GM15510 (cell line): Measurements from ENCODE around the gene GTF3C5.

Source experiments
- POLR2A ChIP-seq: IDR thresholded peaks from 3 replicates; pipeline ENCODE4 v1.6.1; 2011; ENCODE audit warnings: borderline replicate concordance; ENCODE audit not compliant: insufficient read length; ENCODE audit errors: extremely low read depth

GTF3C5 gene

DNA sequence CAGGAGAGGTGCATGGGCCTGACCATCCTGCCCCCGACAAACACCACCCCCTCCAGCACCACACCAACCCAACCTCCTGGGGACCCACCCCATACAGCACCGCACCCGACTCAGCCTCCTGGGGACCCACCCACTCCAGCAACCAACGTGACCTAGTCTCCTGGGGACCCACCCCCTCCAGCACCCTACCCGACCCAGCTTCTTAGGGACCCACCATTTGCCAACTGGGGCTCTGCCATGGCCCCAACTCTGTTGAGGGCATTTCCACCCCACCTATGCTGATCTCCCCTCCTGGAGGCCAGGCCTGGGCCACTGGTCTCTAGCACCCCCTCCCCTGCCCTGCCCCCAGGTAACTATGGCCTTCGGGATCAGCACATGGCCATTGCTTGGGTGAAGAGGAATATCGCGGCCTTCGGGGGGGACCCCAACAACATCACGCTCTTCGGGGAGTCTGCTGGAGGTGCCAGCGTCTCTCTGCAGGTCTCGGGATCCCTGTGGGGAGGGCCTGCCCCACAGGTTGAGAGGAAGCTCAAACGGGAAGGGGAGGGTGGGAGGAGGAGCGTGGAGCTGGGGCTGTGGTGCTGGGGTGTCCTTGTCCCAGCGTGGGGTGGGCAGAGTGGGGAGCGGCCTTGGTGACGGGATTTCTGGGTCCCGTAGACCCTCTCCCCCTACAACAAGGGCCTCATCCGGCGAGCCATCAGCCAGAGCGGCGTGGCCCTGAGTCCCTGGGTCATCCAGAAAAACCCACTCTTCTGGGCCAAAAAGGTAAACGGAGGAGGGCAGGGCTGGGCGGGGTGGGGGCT lies 35.6 kb downstream of the GTF3C5 start:
- TF ChIP-seq POLR2A = no peak

DNA sequence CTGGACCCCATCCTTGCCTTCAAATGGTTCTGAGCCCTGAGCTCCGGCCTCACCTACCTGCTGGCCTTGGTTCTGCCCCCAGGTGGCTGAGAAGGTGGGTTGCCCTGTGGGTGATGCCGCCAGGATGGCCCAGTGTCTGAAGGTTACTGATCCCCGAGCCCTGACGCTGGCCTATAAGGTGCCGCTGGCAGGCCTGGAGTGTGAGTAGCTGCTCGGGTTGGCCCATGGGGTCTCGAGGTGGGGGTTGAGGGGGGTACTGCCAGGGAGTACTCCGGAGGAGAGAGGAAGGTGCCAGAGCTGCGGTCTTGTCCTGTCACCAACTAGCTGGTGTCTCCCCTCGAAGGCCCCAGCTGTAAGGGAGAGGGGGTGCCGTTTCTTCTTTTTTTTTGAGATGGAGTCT lies 36.2 kb downstream of the GTF3C5 start:
- TF ChIP-seq POLR2A = no peak

DNA sequence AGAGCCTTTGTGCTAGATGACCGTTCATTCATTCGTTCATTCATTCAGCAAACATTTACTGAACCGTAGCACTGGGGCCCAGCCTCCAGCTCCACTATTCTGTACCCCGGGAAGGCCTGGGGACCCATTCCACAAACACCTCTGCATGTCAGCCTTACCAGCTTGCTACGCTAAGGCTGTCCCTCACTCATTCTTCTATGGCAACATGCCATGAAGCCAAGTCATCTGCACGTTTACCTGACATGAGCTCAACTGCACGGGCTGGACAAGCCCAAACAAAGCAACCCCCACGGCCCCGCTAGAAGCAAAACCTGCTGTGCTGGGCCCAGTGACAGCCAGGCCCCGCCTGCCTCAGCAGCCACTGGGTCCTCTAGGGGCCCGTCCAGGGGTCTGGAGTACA lies 37.0 kb downstream of the GTF3C5 start:
- TF ChIP-seq POLR2A = no peak

DNA sequence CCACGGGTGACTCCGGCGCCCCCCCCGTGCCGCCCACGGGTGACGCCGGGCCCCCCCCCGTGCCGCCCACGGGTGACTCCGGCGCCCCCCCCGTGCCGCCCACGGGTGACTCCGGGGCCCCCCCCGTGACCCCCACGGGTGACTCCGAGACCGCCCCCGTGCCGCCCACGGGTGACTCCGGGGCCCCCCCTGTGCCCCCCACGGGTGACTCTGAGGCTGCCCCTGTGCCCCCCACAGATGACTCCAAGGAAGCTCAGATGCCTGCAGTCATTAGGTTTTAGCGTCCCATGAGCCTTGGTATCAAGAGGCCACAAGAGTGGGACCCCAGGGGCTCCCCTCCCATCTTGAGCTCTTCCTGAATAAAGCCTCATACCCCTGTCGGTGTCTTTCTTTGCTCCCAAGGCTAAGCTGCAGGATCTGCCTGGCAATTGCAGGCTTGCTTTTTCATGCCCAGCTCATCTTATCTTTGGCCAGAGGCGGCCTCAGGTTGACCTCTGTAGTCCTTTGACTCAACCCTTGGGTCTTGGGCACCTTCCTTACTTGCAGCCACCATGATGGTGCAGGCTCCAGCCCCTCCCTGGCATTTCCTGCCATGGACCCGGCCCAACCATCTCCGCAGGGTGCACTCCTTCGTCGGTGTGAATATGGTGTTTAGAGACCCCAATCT lies 40.8 kb downstream of the GTF3C5 start:
- no peak for TF ChIP-seq POLR2A

DNA sequence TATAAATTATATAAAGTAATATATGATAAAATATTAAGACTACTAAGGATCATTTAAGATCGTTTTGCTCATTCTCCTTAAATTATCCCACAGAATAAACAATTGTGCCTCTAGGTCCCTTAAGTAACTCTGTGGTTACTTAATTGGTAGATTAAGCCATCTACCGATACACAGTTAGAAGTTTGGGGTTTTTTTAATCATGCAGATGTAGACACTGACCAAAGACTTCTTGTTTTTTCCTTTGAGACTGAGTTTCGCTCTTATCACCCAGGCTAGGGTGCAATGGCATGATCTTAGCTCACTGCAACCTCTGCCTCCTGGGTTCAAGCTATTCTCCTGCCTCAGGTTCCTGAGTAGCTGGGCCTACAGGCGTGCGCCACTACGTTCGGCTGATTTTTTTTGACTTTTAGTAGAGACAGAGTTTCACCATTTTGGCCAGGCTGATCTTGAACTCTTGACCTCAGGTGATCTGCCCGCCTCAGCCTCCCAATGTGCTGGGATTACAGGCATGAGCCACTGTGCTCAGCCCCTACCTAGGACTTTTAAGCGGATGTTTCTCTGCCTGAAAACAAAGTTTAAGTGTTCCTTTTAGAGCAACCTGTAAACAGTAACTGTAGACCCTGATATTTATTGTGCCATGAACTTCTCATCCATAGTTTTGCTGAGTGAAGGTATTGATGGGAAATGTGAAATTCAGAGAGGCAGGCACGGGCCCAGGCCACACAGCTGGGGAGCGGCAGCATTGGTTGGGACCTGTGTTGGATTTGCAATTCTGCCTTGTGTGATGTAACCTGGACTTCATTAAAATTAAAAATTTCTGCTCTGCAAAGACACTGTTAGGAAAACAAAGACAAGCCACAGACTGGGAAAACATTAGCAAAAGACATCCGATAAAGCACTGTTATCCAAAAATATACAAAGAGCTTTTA lies 42.6 kb downstream of the GTF3C5 start:
- TF ChIP-seq POLR2A = no peak

DNA sequence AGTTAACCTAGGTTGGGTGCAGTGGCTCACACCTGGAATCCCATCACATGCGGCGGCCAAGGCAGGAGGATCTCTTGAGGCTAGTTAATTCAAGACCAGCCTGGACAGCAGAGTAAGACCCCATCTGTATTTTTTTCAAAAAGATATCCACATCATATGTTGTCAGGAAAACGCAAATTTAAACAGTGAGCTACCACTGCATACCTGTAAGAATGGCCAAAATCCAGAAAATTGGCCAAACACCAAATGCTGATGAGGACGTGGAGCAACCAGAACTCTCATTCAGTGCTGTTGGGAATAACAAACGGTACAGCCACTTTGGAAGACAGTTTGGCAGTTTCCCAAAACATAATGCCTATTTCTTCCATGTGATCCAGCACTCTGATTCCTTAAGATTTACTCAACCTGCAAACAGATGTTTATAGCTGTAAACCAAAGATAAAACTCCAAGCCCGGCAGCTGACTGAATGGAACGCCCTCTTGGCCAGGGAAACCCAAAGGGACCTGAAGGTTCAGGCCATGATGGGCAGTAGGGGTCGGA lies 43.4 kb downstream of the GTF3C5 start:
- no peak for TF ChIP-seq POLR2A

DNA sequence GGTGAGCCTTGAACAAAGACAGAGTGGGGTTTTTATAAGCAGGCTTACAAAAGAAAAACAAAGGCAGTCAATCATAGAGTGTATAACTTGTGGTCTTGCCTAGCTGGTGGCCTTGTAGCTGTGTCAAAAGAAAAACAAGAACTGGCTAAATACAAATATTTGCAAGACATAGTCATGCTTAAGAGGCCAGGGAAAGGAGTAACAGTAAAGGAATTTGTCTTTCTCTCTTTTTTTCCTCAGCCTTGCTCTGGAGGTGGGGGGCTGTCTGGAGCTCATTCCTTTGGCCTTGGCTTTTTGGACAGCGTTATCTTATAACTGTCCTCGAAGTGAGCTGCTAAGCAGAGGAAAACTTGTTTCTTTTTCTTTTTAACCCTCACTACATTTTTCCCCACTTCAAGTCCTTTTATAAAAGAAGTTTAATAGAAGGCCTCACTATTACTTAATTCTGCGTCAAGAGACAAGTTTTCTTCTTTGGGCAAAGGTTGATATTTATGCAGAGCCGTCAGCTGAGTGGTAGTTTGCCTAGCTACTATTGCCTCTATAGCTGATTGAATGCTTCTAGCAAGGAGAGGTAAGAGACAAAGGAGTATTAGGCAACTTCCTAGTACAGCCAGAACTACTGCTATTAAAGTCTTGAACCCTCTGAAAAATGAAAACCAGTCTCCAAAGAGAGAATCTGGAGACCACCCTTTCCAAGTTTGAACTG lies 45.3 kb downstream of the GTF3C5 start:
- no peak for TF ChIP-seq POLR2A

DNA sequence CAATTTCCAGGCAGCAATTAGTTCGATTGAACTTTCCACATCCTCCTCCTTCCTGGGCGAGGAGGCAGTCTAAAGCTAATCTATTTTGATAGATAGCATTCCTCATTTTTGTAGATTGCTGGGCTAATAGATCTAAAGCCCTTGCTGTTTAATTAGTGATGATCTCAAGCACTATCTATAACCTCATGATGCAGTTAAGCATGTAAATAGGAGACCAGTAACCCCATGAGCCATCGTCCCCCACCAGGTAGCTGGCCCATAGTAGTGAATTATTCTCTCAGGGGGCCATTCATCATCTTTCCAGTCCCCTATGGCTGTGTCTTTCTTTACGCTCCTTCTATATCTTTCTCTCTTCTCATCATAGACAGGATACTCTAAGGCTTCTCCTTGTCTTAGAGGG lies 45.9 kb downstream of the GTF3C5 start:
- no peak for TF ChIP-seq POLR2A

DNA sequence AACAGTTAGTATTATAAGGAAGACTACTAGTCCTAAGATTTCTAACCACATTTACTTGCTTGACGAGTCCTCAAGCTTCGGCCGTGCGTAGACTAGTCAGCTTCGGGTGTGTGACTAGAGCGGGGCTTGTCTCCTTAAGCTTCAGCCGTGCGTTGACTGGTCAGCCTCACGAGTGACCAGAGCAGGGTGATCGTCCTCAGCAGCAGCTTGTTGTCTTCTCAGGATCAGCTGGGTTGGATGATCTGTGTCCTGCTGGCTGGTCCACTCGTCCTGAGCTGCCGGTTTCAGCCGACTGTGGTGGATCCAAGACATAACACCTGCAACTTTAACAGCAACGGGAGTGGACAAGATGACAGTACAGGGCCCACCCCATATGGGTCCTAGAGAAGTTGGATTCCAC lies 47.7 kb downstream of the GTF3C5 start:
- no peak for TF ChIP-seq POLR2A

DNA sequence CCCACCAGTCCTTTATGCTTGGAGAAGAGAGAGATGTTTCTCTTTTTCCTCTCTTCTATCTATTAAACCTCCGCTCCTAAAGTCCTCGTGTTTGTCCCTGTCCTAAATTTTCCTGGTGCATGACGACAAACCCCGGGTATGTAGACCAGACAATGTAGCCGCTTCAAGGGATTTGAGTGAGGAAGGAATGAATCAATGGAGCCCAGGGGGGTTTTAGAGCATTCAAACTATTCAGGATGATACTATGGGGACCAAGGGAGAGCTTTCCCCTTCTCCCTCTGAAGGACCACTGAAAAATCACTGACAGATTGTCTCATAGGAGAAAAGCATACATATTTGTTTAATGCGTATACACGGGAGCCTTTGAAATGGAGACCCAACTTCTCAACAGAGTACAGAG lies 49.4 kb downstream of the GTF3C5 start:
- TF ChIP-seq POLR2A = no peak

DNA sequence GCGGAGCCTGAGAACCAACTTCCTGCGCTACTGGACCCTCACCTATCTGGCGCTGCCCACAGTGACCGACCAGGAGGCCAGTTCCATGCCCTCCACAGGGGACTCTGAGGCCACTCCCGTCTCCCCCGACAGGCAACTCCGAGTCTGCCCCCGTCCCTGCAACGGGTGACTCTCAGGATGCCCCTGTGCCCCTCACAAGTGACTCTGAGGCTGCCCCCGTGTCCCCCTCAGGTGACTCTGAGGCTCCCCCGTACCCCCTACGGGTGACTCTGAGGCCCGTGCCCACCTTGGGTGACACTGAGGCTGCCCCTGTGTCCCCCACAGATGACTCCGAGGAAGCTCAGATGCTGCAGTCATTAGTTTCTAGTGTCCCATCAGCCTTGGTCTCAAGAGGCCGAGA lies 56.1 kb downstream of the GTF3C5 start:
- TF ChIP-seq POLR2A = no peak

DNA sequence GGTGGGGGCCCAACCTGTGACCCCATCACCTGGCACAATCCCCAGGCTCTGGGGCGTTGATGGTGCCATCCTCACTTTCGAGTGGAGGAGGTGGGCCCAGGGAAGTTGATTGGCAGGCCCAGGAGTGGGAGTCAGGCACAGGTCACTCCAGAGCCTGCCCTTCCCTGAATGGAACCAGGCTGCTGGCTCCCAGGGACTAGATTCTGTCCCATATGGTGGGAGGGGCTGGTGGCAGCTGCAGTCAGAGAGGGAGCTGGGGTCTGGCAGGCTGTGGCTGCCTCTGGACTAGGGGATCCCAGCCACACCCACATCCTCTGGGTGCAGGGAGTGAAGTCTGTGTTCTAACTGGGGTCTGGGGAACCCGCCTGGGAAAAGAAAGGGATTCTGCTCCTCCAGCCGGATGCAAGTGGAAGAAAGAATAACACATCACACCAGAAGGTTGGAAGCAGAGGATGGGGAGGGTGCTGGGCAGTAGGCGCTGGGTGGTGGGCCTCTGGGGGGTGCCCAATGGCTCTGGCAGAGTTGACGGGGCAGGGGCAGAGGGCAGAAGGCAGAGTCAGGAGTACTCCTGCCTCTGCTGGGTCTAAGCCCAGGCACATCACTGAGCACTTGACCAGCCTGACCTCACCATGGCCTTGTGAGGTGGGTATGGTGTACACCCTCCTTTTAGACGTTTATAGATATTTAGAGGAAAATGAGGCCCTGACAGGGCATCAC lies 56.8 kb downstream of the GTF3C5 start:
- TF ChIP-seq POLR2A = no peak

DNA sequence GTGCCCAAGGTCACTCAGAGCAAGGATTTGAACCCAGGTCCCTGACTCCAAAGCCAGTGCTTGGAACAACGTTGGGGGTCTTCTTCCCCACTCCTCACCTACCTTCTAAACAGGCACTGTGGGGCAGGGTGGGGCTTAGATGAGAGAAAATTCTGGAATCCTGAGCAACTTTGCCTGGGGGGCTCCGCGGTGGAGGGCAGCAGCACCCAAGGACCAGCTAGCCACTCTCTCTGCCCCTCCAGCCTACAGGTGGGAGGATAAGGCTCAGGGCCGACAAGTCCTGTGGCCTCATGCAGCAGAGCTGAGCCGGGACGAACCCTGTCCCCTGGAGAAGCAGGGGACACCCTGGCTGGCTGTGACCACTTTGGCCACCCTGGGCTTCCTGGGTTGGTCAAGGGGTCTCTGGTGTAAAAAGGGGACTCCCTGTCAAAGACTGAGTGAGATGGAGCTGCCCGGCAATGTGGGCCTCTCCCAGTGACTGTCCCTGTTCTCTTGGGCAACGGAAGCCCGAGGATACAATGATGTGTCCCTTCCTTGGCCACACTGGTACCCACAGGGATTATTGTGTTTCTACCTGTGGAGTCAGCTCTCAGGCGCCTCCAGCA lies 57.5 kb downstream of the GTF3C5 start:
- no peak for TF ChIP-seq POLR2A

DNA sequence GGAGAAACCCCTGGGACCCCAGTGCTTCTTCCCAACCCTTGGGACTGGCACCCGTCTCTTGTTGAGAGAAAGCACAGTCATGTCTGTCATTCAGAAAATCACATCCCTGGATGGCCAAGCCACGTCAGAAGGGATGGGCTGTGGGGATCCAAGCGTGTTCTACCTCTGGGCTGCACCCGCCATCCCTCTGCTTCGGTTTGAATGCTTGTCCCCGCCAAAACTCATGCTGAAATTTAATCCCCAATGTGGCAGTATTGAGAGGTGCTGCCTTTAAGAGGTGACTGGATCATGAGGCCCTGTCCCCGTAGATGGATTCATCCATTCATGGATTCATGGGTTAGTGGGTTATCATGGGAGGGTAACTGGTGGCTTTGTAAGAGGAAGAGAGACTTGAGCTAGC lies 58.0 kb downstream of the GTF3C5 start:
- no peak for TF ChIP-seq POLR2A

DNA sequence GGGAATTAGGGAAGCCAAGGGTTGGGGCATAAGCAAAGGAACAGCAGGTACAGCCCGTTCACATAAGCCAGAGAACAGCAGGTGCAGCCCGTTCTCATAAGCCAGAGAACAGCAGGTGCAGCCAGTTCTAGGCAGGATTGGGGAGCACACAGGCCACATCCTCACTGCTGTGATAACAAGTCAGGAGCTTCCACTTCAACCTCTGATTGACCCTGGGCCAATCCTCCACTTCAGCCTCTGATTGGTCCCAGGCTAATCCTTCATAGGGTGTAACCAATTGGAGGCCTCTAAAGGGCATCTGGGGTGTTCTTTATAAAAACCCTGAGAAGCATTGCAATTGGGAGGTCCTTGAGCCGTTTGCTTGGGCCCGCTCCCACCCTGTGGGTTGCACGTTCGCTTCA lies 58.5 kb downstream of the GTF3C5 start:
- no peak for TF ChIP-seq POLR2A
